SK-N-MC (cell line): Measurements from ENCODE around the gene HERC6.

Experiments
- EZH2 ChIP-seq: fragments of 200-600 bp; sonication (generic); IDR thresholded peaks from one replicate; pipeline ENCODE4 v1.6.1; 2017; ENCODE audit warnings: antibody characterized with exemption
- FOXP2 ChIP-seq: optimal IDR thresholded peaks from 2 replicates; pipeline ENCODE3; 2011; ENCODE audit warnings: mild to moderate bottlenecking, moderate library complexity; ENCODE audit not compliant: insufficient read depth; ENCODE audit errors: extremely low read length, control extremely low read depth
- POLR2AphosphoS5 ChIP-seq: IDR thresholded peaks from 2 replicates; pipeline ENCODE4 v1.6.1; 2012; ENCODE audit warnings: mild to moderate bottlenecking, low read depth, low read length, borderline replicate concordance

DNA sequence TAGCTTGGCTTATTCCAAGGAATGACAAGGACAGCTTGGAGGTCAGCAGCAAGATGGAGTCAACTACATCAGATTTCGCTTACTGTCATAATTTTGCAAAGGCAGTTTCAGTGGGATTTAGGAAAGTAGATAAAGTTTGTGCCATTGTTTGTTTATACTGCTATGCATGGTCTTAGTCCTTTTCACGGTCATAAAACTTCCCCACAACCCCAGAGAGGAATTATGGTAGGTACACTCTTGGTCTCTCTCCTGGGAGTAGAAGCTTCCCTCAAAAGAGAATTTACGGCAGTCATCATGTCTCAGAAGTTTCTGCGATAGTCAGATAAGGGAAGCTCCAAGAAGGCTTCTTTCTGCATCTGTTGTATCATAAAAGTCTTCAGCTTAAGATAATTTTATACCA is 27.9 kb upstream of the HERC6 start:
- no peak for TF ChIP-seq POLR2AphosphoS5
- TF ChIP-seq EZH2: no peak
- no peak for TF ChIP-seq FOXP2
